HG02970 (cell line): ENCODE measurements around the gene SLC11A1.

Experiments used
- ATAC-seq: cut with Tn5 transposase; IDR thresholded peaks from one replicate; pipeline ENCODE4 v1.9.1; 2021; ENCODE audit warnings: mild to moderate bottlenecking, moderate library complexity, moderate number of reproducible peaks; ENCODE audit not compliant: unreplicated experiment, low FRiP score

The SLC11A1 gene

GRCh38 chr2:218430721-218431120 is 48.6 kb downstream of the SLC11A1 start:
- ATAC-seq = no peak

- no peak for ATAC-seq
These were observed 49.8 kb downstream of the SLC11A1 start for GRCh38 chr2:218431878-218432277.

GRCh38 chr2:218432676-218433365 is 50.7 kb downstream of the SLC11A1 start:
- ATAC-seq = no peak

GRCh38 chr2:218434456-218434855 is 52.4 kb downstream of the SLC11A1 start:
- no peak for ATAC-seq

- ATAC-seq = no peak
These were observed 53.2 kb downstream of the SLC11A1 start for GRCh38 chr2:218435003-218435982.

GRCh38 chr2:218436992-218437391 is 54.9 kb downstream of the SLC11A1 start:
- no peak for ATAC-seq

- ATAC-seq = no peak
These were observed 55.9 kb downstream of the SLC11A1 start for GRCh38 chr2:218437969-218438368.

GRCh38 chr2:218438596-218438995 is 56.5 kb downstream of the SLC11A1 start:
- no peak for ATAC-seq

- no peak for ATAC-seq
These were observed 62.8 kb downstream of the SLC11A1 start for GRCh38 chr2:218444692-218445357.

GRCh38 chr2:218445602-218446001 is 63.5 kb downstream of the SLC11A1 start:
- no peak for ATAC-seq
